Left lung (tissue), 10 donors: ENCODE results near the gene MLPH. TPM values are rescaled to one million over a fixed set of nuclear protein-coding genes. Genes with fewer than 3 reads are reported as not detected.
A peak's percentile ranks its signal among the peaks of the same experiment; 100 is the strongest.

Source experiments
- ATAC-seq: fragments of 200-7000 bp; cut with Tn5 transposase; one replicate; pipeline ENCODE4 v1.9.1; 2020; ENCODE audit warnings: moderate library complexity
- DNase-seq, 4 donors: peaks; one replicate each; pipeline ENCODE4 v3.0.0-alpha.2; 2013 to 2020
- H3K27ac ChIP-seq, 2 donors: fragments of 200-600 bp; sonication (generic) in 1 of 2; one replicate each; pipeline versions ENCODE4 v1.5.0 to v1.8.0; 2020 to 2021
- H3K27me3 ChIP-seq, 2 donors: fragments of 200-600 bp; sonication (generic) in 1 of 2; one replicate each; pipeline versions ENCODE4 v1.5.0 to v1.8.0; 2020 to 2021
- H3K36me3 ChIP-seq, 2 donors: fragments of 200-600 bp; sonication (generic) in 1 of 2; one replicate each; pipeline versions ENCODE4 v1.5.0 to v1.8.0; 2020 to 2021
- H3K4me1 ChIP-seq, 2 donors: fragments of 200-600 bp; one replicate each; pipeline ENCODE4 v1.8.0; 2021
- H3K4me3 ChIP-seq, 2 donors: fragments of 200-600 bp; sonication (generic) in 1 of 2; one replicate each; pipeline versions ENCODE4 v1.5.0 to v1.8.0; 2020 to 2021; ENCODE audit warnings: mild to moderate bottlenecking in 1 of 2
- H3K9me3 ChIP-seq, 2 donors: fragments of 200-600 bp; sonication (generic) in 1 of 2; one replicate each; pipeline versions ENCODE4 v1.5.0 to v1.8.0; 2020 to 2021
- CTCF ChIP-seq, 2 donors: fragments of 200-600 bp; sonication (generic) in 1 of 2; IDR thresholded peaks; one replicate each; pipeline versions ENCODE4 v1.5.0 to v1.8.0; 2021; ENCODE audit warnings: antibody characterized with exemption in 2 of 2
- intact Hi-C, 2 donors: fragments of 100-400 bp; cut with DNase I; formaldehyde crosslinking; loops; one replicate each; pipeline versions ENCODE4 v1.11.2 to v1.14.2; 2022
- polyA plus RNA-seq, 6 donors: library from polyadenylated mRNA; unstranded; fragments of 120-200 nt; gene quantifications; one replicate each; pipeline ENCODE4 v1.2.1, GENCODE V29; 2013; ENCODE audit not compliant: insufficient read length in 6 of 6
- total RNA-seq, 2 donors: library from RNA; stranded (reverse); fragmentation: NEBNext Ultra II Directional; extraction: Animal tissue kit (Norgen Biotek cat#: 25700); gene quantifications; one replicate each; pipeline ENCODE4 v1.2.1, GENCODE V29; 2021
- donor health status: DM: no; HTN: yes; CAD: no.
- donor health status: DM: no; HTN: no; CAD: no.

Gene MLPH
- total and polyA plus RNA-seq, 8 donors, result 1.9 to 296 (median 3.2) TPM

GRCh38 chr2:237598468-237599208, 111.6 kb downstream of the MLPH start:
- intact Hi-C loops, result no loop called here
- H3K36me3 ChIP-seq, result no peaks in the 10 kb centered on the region
- TF ChIP-seq CTCF (IDR thresholded peaks at IDR 0.05), result no peak
- no peak overlapping the region for H3K4me3 ChIP-seq
- peaks cover 10 to 23% of the 10 kb centered on the region in 2 donors for H3K4me1 ChIP-seq
- no peaks in the 10 kb centered on the region for H3K27me3 ChIP-seq
- H3K9me3 ChIP-seq, result no peaks in the 10 kb centered on the region
- no peak for DNase-seq
- no peak for ATAC-seq
- H3K27ac ChIP-seq, result no peak overlapping the region

GRCh38 chr2:237599465-237600110, 112.5 kb downstream of the MLPH start:
- no peak for TF ChIP-seq CTCF (IDR thresholded peaks at IDR 0.05)
- Histone ChIP-seq H3K4me3 (no peak overlapping the region), H3K36me3 (no peaks in the 10 kb centered on the region), H3K4me1 (peaks cover 7 to 25% of the 10 kb centered on the region in 2 donors), H3K27ac (peak overlapping the region; percentile 16 to 18), H3K9me3 (no peaks in the 10 kb centered on the region), H3K27me3 (no peaks in the 10 kb centered on the region)
- no peak for DNase-seq
- no peak for ATAC-seq
- intact Hi-C loops, result no loop called here

GRCh38 chr2:237600205-237600846, 113.3 kb downstream of the MLPH start:
- peak; percentile 70 for ATAC-seq
- no peak overlapping the region for H3K4me3 ChIP-seq
- intact Hi-C loops, result no loop called here
- H3K9me3 ChIP-seq, result no peaks in the 10 kb centered on the region
- peak overlapping the region; percentile 16 to 18 for H3K27ac ChIP-seq
- peaks cover 7 to 24% of the 10 kb centered on the region in 2 donors for H3K4me1 ChIP-seq
- TF ChIP-seq CTCF (IDR thresholded peaks at IDR 0.05), result no peak
- DNase-seq, result peak in 1 of 4 donors; percentile 80
- H3K36me3 ChIP-seq, result no peaks in the 10 kb centered on the region
- no peaks in the 10 kb centered on the region for H3K27me3 ChIP-seq

GRCh38 chr2:237601453-237602116, 114.5 kb downstream of the MLPH start:
- H3K27me3 ChIP-seq, result no peaks in the 10 kb centered on the region
- no peaks in the 10 kb centered on the region for H3K36me3 ChIP-seq
- peaks cover 7 to 24% of the 10 kb centered on the region in 2 donors for H3K4me1 ChIP-seq
- no peak overlapping the region for H3K27ac ChIP-seq
- no peak for TF ChIP-seq CTCF (IDR thresholded peaks at IDR 0.05)
- no peak for DNase-seq
- no peaks in the 10 kb centered on the region for H3K9me3 ChIP-seq
- no peak overlapping the region for H3K4me3 ChIP-seq
- ATAC-seq, result no peak
- intact Hi-C loops, result no loop called here
